Stimulated activated effector memory CD8-positive, alpha-beta T cell treated with anti-CD3 and anti-CD28 coated beads, Interleukin-12 subunit alpha, Interleukin-12 subunit beta, amount 100 ng/mL, for 72 hours (primary cell): Measurements from ENCODE around the gene BAX.
"Not testable (repeated sequence)": the region's sequence is repeated elsewhere in the genome, so short reads cannot be mapped to it uniquely, and the experiment has no call there.

Experiments used
- ATAC-seq: fragments of 150-1000 bp; cut with Tn5 transposase; 2 replicates; pipeline ENCODE4 v1.10.0; 2021
- DNase-seq, 2 donors: peaks; one replicate each; pipeline ENCODE4 v3.0.0; 2021 to 2022; ENCODE audit warnings: low spot score in 2 of 2
- H3K27ac Mint-ChIP-seq: one replicate; pipeline ENCODE4 v1.8.0; 2022; ENCODE audit warnings: mild to moderate bottlenecking, mixed read lengths
- H3K36me3 Mint-ChIP-seq: one replicate; pipeline ENCODE4 v1.8.0; 2022; ENCODE audit warnings: mild to moderate bottlenecking, mixed read lengths
- H3K4me1 Mint-ChIP-seq: one replicate; pipeline ENCODE4 v1.8.0; 2022; ENCODE audit warnings: mixed read lengths
- H3K4me3 Mint-ChIP-seq: one replicate; pipeline ENCODE4 v1.8.0; 2022; ENCODE audit warnings: mild to moderate bottlenecking, mixed read lengths
- H3K9me3 Mint-ChIP-seq: one replicate; pipeline ENCODE4 v1.8.0; 2022; ENCODE audit warnings: mixed read lengths

BAX gene

DNA sequence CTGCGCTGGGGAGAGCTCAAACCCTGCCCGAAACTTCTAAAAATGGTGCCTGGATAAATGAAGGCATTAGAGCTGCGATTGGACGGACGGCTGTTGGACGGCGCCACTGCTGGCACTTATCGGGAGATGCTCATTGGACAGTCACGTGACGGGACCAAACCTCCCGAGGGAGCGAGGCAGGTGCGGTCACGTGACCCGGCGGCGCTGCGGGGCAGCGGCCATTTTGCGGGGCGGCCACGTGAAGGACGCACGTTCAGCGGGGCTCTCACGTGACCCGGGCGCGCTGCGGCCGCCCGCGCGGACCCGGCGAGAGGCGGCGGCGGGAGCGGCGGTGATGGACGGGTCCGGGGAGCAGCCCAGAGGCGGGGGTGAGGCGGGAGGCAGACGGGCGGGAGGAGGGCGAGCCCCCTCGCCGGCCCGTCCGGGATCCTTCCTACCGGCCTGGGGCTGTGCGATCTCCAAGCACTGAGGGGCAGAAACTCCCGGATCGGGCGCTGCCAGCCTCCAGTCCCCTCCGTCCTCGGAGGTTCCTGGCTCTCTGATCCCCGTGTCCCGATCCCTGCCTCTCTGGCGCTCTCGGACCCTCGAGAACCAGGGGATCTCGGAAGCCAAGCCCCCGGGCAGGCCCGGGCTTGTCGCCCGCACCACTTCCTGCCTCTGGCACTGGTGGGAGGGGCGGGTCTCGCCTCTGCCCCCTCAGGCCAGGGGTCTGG is at the start of gene BAX:
Gene BAX, plus strand, starts transcription at position 281 of the 713 bp plus-strand sequence. Its CDS starts 54 bp downstream, at position 335.
- H3K4me1 Mint-ChIP-seq: peaks cover 30% of the 10 kb centered on the region
- peak within 1 kb of the TSS; percentile 93 for H3K27ac Mint-ChIP-seq
- H3K4me3 Mint-ChIP-seq: peak within 1 kb of the TSS; percentile 79
- ATAC-seq (peak; percentile 89), DNase-seq (peak; percentile 91 to 98)
- peaks cover 56% of the 10 kb centered on the region for H3K36me3 Mint-ChIP-seq
- no peaks in the 10 kb centered on the region for H3K9me3 Mint-ChIP-seq

DNA sequence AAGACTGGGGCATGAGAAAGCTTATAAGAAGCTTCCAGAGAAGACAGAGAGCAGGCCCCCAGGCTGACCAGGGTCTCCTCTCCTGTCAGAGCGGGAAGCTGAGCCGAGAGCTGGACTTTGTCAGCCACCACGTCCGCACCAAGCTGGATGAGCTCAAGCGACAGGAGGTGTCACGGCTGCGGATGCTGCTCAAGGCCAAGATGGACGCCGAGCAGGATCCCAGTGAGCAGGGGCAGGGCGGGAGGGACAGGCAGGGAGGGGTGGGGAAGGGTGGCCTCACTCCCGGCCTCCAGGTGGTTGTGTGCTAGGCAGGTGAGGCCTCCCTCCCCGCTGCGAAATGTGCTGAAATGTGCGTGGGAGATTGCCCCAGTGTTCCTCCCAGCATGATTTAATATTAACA is 49.0 kb upstream of the BAX start:
- H3K36me3 Mint-ChIP-seq: peaks cover 87% of the 10 kb centered on the region
- no peak for ATAC-seq

DNA sequence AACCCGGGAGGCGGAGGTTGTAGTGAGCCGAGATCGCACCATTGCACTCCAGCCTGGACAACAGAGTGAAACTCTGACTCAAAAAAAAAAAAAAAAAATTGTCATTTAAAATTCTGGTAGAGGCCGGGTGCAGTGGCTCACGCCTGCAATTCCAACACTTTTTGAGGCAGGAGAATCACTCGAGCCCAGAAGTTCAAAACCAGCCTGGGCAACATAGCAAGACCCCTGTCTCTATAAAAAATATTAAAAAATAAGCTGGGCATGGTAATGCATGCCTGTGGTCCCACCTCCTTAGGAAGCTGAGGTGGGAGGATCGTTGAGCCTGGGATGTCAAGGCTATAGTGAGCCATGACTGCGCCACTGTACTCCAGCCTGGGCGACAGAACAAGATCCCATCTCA is 48.4 kb upstream of the BAX start:
- H3K4me1 Mint-ChIP-seq: peaks cover 15% of the 10 kb centered on the region
- H3K9me3 Mint-ChIP-seq: no peaks in the 10 kb centered on the region
- H3K27ac Mint-ChIP-seq: no peak overlapping the region
- no peak for ATAC-seq
- DNase-seq: no peak
- H3K36me3 Mint-ChIP-seq: peaks cover 93% of the 10 kb centered on the region
- H3K4me3 Mint-ChIP-seq: no peak overlapping the region

More for the DNA sequence above, 49.0 kb upstream of the BAX start:
- H3K4me1 Mint-ChIP-seq: peaks cover 19% of the 10 kb centered on the region
- no peak for DNase-seq
- H3K27ac Mint-ChIP-seq: peak overlapping the region; percentile 29
- no peaks in the 10 kb centered on the region for H3K9me3 Mint-ChIP-seq
- H3K4me3 Mint-ChIP-seq: no peak overlapping the region

DNA sequence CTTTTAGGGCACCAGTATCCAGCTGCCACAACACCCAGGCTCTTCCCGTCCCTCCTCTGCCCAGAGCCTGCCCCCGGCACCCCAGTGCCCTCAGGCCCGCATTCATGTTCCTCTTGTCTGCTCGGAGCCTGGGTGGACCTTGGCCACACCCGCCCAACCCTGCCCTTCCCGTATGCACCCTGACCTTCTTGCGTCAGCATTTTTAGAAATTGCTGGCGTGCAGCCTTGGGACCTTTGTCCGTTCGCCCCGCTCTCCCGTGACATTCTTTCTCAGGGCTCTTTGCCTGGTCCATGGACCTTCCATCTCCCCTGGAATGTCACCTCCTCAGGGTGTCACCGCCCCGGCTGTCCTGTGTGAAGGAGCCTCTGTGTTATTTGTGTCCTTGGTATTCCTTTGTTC is 47.0 kb upstream of the BAX start:
- H3K4me3 Mint-ChIP-seq: no peak overlapping the region
- DNase-seq: no peak
- H3K27ac Mint-ChIP-seq: no peak overlapping the region

DNA sequence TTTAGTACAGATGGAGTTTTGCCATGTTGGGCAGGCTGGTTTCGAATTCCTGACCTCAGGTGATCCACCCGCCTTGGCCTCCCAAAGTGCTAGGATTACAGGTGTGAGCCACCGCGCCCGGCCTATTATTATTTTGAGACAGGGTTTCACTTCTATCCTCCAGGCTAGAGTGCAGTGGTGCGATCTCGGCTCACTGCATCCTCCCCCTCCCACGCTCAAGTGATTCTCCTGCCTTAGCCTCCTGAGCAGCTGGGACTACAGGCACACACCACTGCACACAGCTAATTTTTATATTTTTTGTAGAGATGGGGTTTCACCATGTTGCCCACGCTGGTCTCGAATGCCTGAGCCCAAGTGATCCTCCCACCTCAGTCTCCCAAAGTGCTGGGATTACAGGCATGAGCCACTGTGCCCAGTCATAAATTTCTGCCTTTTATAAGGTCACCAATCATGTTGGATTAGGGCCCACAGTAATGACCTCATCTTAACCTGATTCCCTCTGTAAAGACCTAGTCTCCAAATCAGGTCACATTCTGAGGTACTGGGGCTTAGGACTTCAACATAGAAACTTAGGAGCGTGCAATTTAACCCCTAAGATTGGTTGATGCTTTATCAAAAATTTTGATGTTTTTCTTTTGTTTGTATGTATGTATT is 45.1 kb upstream of the BAX start:
- H3K9me3 Mint-ChIP-seq, H3K4me3 Mint-ChIP-seq, ATAC-seq, H3K4me1 Mint-ChIP-seq, DNase-seq, H3K27ac Mint-ChIP-seq: not testable (repeated sequence)
- peaks cover 100% of the 10 kb centered on the region for H3K36me3 Mint-ChIP-seq

More for the DNA sequence above, 47.0 kb upstream of the BAX start:
- Mint-ChIP-seq H3K9me3 (no peaks in the 10 kb centered on the region), H3K36me3 (peaks cover 95% of the 10 kb centered on the region), H3K4me1 (peaks cover 2% of the 10 kb centered on the region)
- no peak for ATAC-seq

DNA sequence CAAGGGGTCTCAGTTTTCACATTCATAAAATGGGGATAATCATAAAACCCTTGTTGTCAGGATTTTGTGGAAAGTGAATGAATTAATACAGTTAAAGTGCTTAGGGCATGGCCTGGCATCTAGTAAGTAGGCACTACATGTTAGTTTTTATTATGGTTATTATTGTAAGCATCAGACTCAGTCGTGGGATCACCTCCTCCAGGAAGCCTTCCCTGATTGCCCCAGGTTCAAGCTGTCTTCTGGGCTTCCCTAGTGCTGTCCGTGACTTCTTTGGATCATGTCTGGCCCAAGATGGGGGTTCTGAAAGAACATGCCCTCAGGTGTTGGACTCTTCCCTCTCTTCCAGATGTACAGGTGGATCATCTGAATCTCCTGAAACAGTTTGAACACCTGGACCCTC is 43.9 kb upstream of the BAX start:
- no peak overlapping the region for H3K4me3 Mint-ChIP-seq
- no peaks in the 10 kb centered on the region for H3K4me1 Mint-ChIP-seq
- no peak for DNase-seq
- ATAC-seq: no peak
- no peaks in the 10 kb centered on the region for H3K9me3 Mint-ChIP-seq
- H3K27ac Mint-ChIP-seq: no peak overlapping the region
- peaks cover 100% of the 10 kb centered on the region for H3K36me3 Mint-ChIP-seq

DNA sequence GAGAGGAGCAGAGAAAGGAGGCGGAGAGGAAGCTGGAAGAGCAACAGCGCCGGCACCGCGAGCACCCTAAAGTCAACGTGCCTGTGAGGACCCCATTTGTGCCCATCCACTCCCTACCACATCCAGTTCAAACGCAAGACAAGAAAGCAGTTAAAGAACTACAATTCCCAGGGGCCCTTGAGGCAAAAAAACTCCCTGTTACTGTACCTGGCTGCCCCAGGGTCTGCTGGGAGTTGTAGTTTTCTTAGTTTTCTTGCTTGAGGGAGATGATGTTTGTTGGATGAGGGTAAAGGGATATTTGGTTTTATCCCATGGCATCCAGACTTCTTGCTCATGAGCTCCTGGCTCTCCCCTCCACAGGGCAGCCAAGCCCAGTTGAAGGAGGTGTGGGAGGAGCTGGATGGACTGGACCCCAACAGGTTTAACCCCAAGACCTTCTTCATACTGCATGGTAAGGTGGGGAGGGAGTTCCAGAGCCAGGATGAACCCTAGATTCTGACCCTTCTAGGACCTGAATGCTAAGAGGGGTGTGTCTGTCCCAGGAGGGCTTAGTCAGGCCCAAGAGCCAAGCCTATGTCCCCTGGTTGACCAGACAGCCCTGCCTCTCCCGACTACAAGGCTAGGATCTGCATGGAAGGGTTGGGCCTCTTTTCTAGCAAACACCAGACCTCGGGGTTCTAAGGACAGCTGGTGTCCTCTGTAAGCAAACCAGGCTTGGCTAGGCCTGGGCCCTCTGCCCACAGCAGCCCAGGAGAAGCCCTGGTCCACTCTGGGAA is 41.4 kb upstream of the BAX start:
- H3K9me3 Mint-ChIP-seq: no peaks in the 10 kb centered on the region
- no peak overlapping the region for H3K4me3 Mint-ChIP-seq
- no peaks in the 10 kb centered on the region for H3K4me1 Mint-ChIP-seq
- peaks cover 100% of the 10 kb centered on the region for H3K36me3 Mint-ChIP-seq
- peak; percentile 63 for ATAC-seq
- H3K27ac Mint-ChIP-seq: peak overlapping the region; percentile 23
- no peak for DNase-seq

DNA sequence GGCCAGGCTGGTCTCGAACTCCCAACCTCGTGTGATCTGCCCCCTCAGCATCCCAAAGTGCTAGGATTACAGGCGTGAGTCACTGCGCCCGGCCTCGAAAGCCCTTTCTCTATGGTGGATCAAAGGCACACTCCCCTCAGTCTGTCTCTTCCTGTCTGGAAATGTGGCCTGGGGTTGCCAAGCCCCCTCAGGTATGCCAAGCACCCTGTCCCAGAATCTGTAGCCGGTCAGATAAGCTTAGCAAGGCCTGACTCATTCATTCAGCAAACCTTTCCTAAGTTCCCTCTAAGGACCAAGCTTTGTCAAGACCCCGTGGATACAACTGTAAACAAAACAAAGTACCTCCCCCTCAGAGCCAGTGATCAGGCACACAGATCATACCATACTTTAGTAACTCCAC is 40.5 kb upstream of the BAX start:
- Mint-ChIP-seq H3K4me3 (no peak overlapping the region), H3K36me3 (peaks cover 100% of the 10 kb centered on the region), H3K9me3 (no peaks in the 10 kb centered on the region), H3K4me1 (no peaks in the 10 kb centered on the region), H3K27ac (peak overlapping the region; percentile 63)
- ATAC-seq (no peak), DNase-seq (no peak)

DNA sequence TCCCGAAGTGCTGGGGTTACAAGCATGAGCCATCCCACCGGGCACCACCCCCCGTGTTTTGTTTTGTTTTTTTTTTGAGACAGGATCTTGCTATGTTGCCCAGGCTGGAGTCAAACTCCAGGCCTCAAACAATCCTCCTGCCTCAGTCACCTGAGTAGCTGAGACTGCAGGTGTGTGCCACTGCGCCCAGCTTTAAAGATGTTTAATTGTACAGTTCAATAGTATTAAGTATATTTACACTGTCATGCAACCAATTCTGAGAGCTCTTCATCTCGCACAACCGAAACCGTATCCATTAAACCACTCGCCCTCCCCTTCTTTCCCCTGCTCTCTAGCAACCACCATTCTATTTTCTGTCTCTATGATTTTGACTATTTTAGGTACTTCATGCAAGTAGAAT is 38.9 kb upstream of the BAX start:
- no peaks in the 10 kb centered on the region for H3K9me3 Mint-ChIP-seq
- no peak overlapping the region for H3K27ac Mint-ChIP-seq
- H3K4me3 Mint-ChIP-seq: no peak overlapping the region
- ATAC-seq (no peak), DNase-seq (no peak)
- H3K36me3 Mint-ChIP-seq: peaks cover 95% of the 10 kb centered on the region
- no peaks in the 10 kb centered on the region for H3K4me1 Mint-ChIP-seq

DNA sequence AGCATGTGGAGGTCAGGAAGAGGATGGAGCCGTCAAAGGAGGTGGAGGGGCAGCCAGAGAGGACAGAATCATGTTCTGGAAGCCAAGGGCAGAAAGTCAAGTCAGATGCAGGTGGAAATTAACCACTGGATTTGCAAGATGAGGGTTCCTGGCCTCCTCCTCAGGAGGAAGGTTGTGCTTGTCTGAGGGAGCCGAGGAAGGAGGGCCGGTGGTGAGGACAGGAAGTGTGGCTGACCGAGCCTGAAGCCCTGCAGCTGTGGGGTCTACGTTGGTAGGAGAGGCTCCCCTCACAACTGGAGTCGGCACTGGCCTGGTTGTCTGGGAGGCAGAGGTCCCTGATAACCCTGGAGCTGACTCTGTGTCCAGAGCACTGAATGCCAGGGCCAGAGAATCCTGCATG is 36.6 kb upstream of the BAX start:
- Mint-ChIP-seq H3K27ac (no peak overlapping the region), H3K9me3 (no peaks in the 10 kb centered on the region), H3K4me3 (no peak overlapping the region), H3K4me1 (no peaks in the 10 kb centered on the region), H3K36me3 (peaks cover 81% of the 10 kb centered on the region)
- ATAC-seq (no peak), DNase-seq (no peak)

DNA sequence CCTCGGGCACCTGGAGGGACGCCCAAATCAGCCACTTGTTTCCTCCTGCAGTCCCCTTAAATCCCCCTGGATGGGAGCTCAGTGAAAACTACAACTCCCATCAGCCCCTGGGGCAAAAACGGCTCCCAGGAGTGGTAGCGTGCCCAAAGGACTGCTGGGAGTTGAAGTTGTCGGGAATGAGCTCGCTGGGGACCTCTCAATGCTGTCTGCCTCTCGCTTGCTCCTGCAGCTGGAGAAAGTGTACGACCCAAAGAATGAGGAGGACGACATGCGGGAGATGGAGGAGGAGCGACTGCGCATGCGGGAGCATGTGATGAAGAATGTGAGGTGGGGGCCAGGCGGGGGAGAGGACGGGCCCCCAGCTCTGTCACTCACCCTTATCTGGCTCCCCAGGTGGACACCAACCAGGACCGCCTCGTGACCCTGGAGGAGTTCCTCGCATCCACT is 35.9 kb upstream of the BAX start:
- peaks cover 81% of the 10 kb centered on the region for H3K36me3 Mint-ChIP-seq
- ATAC-seq (peak; percentile 37), DNase-seq (no peak)
- H3K9me3 Mint-ChIP-seq: no peaks in the 10 kb centered on the region
- no peak overlapping the region for H3K27ac Mint-ChIP-seq
- no peak overlapping the region for H3K4me3 Mint-ChIP-seq
- H3K4me1 Mint-ChIP-seq: no peaks in the 10 kb centered on the region

DNA sequence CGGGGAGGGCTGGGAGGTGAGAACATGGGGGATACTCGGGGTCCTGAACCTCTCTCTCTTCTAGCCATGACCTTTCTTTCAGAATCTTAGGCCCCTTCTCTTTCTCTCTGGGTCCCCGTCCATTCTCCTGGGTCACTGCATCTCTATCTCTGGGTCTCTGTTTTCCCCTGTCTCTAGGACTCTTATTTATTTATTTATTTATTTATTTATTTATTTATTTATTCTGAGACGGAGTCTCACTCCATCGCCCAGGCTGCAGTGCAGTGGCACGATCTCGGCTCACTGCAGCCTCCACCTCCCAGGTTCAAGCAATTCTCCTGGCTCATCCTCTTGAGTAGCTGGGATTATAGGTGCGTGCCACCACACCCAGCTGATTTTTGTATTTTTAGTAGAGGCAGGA is 35.4 kb upstream of the BAX start:
- DNase-seq, H3K4me1 Mint-ChIP-seq, H3K4me3 Mint-ChIP-seq, H3K27ac Mint-ChIP-seq, ATAC-seq, H3K9me3 Mint-ChIP-seq: not testable (repeated sequence)
- peaks cover 81% of the 10 kb centered on the region for H3K36me3 Mint-ChIP-seq

DNA sequence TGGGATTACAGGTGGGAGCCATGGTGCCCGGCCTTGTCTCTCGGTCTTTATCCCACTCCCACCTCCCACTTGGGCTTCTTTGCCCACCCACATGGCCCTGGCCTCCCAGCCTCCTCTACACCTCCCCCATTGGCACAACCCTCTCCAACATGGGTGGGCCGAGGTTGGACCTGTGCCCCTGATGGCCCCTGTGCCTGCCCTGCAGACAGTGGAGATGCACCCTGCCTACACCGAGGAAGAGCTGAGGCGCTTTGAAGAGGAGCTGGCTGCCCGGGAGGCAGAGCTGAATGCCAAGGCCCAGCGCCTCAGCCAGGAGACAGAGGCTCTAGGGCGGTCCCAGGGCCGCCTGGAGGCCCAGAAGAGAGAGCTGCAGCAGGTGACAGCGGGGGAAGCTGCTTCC is 33.7 kb upstream of the BAX start:
- peaks cover 69% of the 10 kb centered on the region for H3K36me3 Mint-ChIP-seq
- no peaks in the 10 kb centered on the region for H3K9me3 Mint-ChIP-seq
- no peak for DNase-seq
- H3K4me1 Mint-ChIP-seq: no peaks in the 10 kb centered on the region
- no peak overlapping the region for H3K4me3 Mint-ChIP-seq
- ATAC-seq: no peak
- H3K27ac Mint-ChIP-seq: no peak overlapping the region

DNA sequence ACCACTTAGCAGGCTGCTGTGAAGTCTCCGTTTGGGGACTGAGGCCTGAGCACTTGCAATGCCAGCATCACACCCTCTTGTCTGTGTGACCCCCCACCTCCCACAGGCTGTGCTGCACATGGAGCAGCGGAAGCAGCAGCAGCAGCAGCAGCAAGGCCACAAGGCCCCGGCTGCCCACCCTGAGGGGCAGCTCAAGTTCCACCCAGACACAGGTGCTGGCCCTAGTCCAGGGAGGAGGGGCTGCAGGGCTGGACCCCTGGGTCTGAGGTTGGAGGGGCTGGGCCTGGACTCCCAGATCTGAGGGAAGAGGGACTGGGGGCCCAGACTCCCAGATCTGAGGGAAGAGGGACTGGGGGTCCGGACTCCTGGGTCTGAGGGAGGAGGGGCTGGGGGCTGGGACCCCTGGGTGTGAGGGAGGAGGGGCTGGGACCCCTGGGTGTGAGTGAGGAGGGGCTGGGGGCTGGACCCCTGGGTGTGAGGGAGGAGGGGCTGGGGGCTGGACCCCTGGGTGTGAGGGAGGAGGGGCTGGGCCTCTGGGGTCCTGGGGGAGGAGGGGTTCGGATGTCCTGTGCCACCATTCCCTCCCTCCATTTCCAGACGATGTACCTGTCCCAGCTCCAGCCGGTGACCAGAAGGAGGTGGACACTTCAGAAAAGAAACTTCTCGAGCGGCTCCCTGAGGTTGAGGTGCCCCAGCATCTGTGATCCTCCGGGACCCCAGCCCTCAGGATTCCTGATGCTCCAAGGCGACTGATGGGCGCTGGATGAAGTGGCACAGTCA is 32.8 kb upstream of the BAX start:
- Mint-ChIP-seq H3K9me3 (no peaks in the 10 kb centered on the region), H3K4me3 (no peak overlapping the region), H3K4me1 (no peaks in the 10 kb centered on the region), H3K27ac (no peak overlapping the region), H3K36me3 (peaks cover 60% of the 10 kb centered on the region)
- ATAC-seq: no peak
- DNase-seq: no peak
